Esophagus squamous epithelium (tissue), 5 donors: ENCODE results near the gene ZNF710. TPM values are rescaled to one million over a fixed set of nuclear protein-coding genes. Genes with fewer than 3 reads are reported as not detected.
A peak's percentile ranks its signal among the peaks of the same experiment; 100 is the strongest.

Experiments
- DNase-seq: peaks from one replicate; lab custom pipeline; 2025; lab: John Stamatoyannopoulos, UW
- H3K27ac ChIP-seq, 4 donors: fragments of 200-600 bp; sonication (generic); one replicate each; pipeline ENCODE4 v1.5.1; 2016 to 2019; ENCODE audit warnings: mild to moderate bottlenecking in 1 of 4
- H3K27me3 ChIP-seq, 4 donors: fragments of 200-600 bp; sonication (generic); 1 replicate in 3 of 4; 2 replicates in 1 of 4; pipeline versions ENCODE4 v1.5.1 to v1.6.0; 2017 to 2021; ENCODE audit warnings: antibody characterized with exemption in 1 of 4
- H3K36me3 ChIP-seq, 3 donors: fragments of 200-600 bp; sonication (generic); one replicate each; pipeline ENCODE4 v1.5.1; 2016 to 2019
- H3K4me1 ChIP-seq, 3 donors: fragments of 200-600 bp; sonication (generic); one replicate each; pipeline ENCODE4 v1.5.1; 2017 to 2019
- H3K4me3 ChIP-seq, 4 donors: fragments of 200-600 bp; sonication (generic); 1 replicate in 3 of 4; 2 replicates in 1 of 4; pipeline ENCODE4 v1.5.1; 2016 to 2019; ENCODE audit warnings: mild to moderate bottlenecking in 2 of 4, moderate library complexity in 1 of 4
- H3K9me3 ChIP-seq, 3 donors: fragments of 200-600 bp; sonication (generic); one replicate each; pipeline ENCODE4 v1.5.1; 2016 to 2019
- CTCF ChIP-seq, 6 experiments: fragments of 450-650 bp in 4 of 6; fragments of 200-600 bp in 2 of 6; sonication (generic) in 2 of 6; IDR thresholded peaks; one replicate each; pipeline ENCODE4 v1.5.1; 2016 to 2019; ENCODE audit warnings: antibody characterized with exemption in 6 of 6, mild to moderate bottlenecking in 4 of 6, moderate library complexity in 4 of 6
- POLR2A ChIP-seq, 4 donors: fragments of 450-650 bp; IDR thresholded peaks; one replicate each; pipeline ENCODE4 v1.6.1; 2017; ENCODE audit warnings: antibody characterized with exemption in 4 of 4, mild to moderate bottlenecking in 4 of 4, moderate library complexity in 3 of 4
- WGBS, 2 donors: methylation state at CpG; one replicate each; pipeline ENCODE4 v1.1.5; 2018; 5-methylcytosine and 5-hydroxymethylcytosine counted together
- intact Hi-C: fragments of 100-400 bp; cut with DNase I; formaldehyde crosslinking; loops from one replicate; pipeline ENCODE4 v1.15.0; 2022
- total RNA-seq, 4 donors: library from RNA; depleted of rRNA; stranded (reverse); fragments of >200 nt; gene quantifications; one replicate each; pipeline ENCODE4 v1.1.0, GENCODE V29; 2016
- donor health status: DM: yes; HTN: yes; CAD: no.

The ZNF710 gene
- total RNA-seq, 4 donors from 2014 or later: 15.1 to 27.4 (median 21.4) TPM

GRCh38 chr15:89993349-89993748, 7.8 kb upstream of the ZNF710 start:
- DNase-seq: no peak
- Histone ChIP-seq H3K36me3 (no peaks in the 10 kb centered on the region), H3K27ac (no peak overlapping the region), H3K27me3 (no peaks in the 10 kb centered on the region), H3K4me1 (peaks cover 0 to 8% (median 3%) of the 10 kb centered on the region in 3 donors), H3K9me3 (no peaks in the 10 kb centered on the region), H3K4me3 (no peak overlapping the region)
- WGBS, 2 donors: 38 to 75% methylated on average over 1 of the region's 1 CpG
- intact Hi-C loops: no loop called here
- no peak for TF ChIP-seq CTCF (IDR thresholded peaks at IDR 0.05)
- no peak for TF ChIP-seq POLR2A (IDR thresholded peaks at IDR 0.05)

- no peak for DNase-seq
- Histone ChIP-seq H3K4me1 (peaks cover 17 to 34% (median 17%) of the 10 kb centered on the region in 3 donors), H3K27ac (no peak overlapping the region), H3K27me3 (no peaks in the 10 kb centered on the region), H3K36me3 (no peaks in the 10 kb centered on the region), H3K4me3 (no peak overlapping the region), H3K9me3 (no peaks in the 10 kb centered on the region)
- whole genome bisulfite sequencing, 2 donors: 82 to 85% methylated on average over 4 of the region's 4 CpGs
- intact Hi-C loops: no loop called here
- TF ChIP-seq CTCF (IDR thresholded peaks at IDR 0.05) (no peak), POLR2A (IDR thresholded peaks at IDR 0.05) (no peak)
Observed at GRCh38 chr15:89997079-89997478, 4.0 kb upstream of the ZNF710 start.

- no peak for TF ChIP-seq POLR2A (IDR thresholded peaks at IDR 0.05)
- no peak for TF ChIP-seq CTCF (IDR thresholded peaks at IDR 0.05)
- 49 to 58% methylated on average over 4 to 5 of the region's 5 CpGs for WGBS, 2 donors
- H3K27ac ChIP-seq: peak overlapping the region; percentile 87 to 95 (median 92)
- no peaks in the 10 kb centered on the region for H3K36me3 ChIP-seq
- H3K4me1 ChIP-seq: peaks cover 23 to 43% (median 23%) of the 10 kb centered on the region in 3 donors
- H3K27me3 ChIP-seq: no peaks in the 10 kb centered on the region
- no peak for DNase-seq
- no peak overlapping the region for H3K4me3 ChIP-seq
- intact Hi-C loops: no loop called here
- H3K9me3 ChIP-seq: no peaks in the 10 kb centered on the region
Observed at GRCh38 chr15:89998141-89998661, 2.9 kb upstream of the ZNF710 start.

GRCh38 chr15:89998923-89999675, 2.0 kb upstream of the ZNF710 start:
- TF ChIP-seq POLR2A (IDR thresholded peaks at IDR 0.05) (no peak), CTCF (IDR thresholded peaks at IDR 0.05) (no peak)
- Histone ChIP-seq H3K27me3 (no peaks in the 10 kb centered on the region), H3K4me3 (peak overlapping the region in 3 of 4 donors; percentile 59 to 90 (median 64)), H3K4me1 (peaks cover 31 to 52% (median 32%) of the 10 kb centered on the region in 3 donors), H3K27ac (peak overlapping the region; percentile 87 to 95 (median 92)), H3K36me3 (no peaks in the 10 kb centered on the region), H3K9me3 (no peaks in the 10 kb centered on the region)
- intact Hi-C loops: no loop called here
- DNase-seq: no peak
- WGBS, 2 donors: 65 to 66% methylated on average over 8 to 9 of the region's 12 CpGs

- Histone ChIP-seq H3K9me3 (no peaks in the 10 kb centered on the region), H3K4me1 (peaks cover 37 to 58% (median 38%) of the 10 kb centered on the region in 3 donors), H3K27me3 (no peaks in the 10 kb centered on the region), H3K36me3 (no peaks in the 10 kb centered on the region), H3K27ac (peak overlapping the region; percentile 87 to 95 (median 92)), H3K4me3 (peak overlapping the region; percentile 59 to 90 (median 68))
- TF ChIP-seq POLR2A (IDR thresholded peaks at IDR 0.05) (peak in 2 of 4 donors; percentile 3 to 15), CTCF (IDR thresholded peaks at IDR 0.05) (no peak)
- DNase-seq: no peak
- 26 to 38% methylated on average over 9 to 11 of the region's 14 CpGs for WGBS, 2 donors
- intact Hi-C loops: loop anchor here (10.0 kb wide), 1 partner anchor 75 kb away; no protein-coding TSS in a partner anchor
Observed at GRCh38 chr15:89999676-90000185, 1.4 kb upstream of the ZNF710 start.
